NCI-H748 (cell line): ENCODE data around the gene LPIN3.
"Not testable (repeated sequence)": the region's sequence is repeated elsewhere in the genome, so short reads cannot be mapped to it uniquely, and the experiment has no call there.

Experiments used
- DNase-seq: peaks from one replicate; lab custom pipeline; 2025; ENCODE audit not compliant: unreplicated experiment; lab: John Stamatoyannopoulos, UW

The LPIN3 gene

GRCh38 chr20:41340327-41341055, at the start of gene LPIN3:
Gene LPIN3, plus strand, starts transcription at chr20:41340821. Its CDS starts 4,983 bp downstream, at chr20:41345804.
- DNase-seq, result peak; percentile 52

- no peak for DNase-seq
Measured at GRCh38 chr20:41293269-41294037, 47.2 kb upstream of the LPIN3 start.

GRCh38 chr20:41299899-41300298, 40.7 kb upstream of the LPIN3 start:
- no peak for DNase-seq

- no peak for DNase-seq
Measured at GRCh38 chr20:41300383-41300782, 40.2 kb upstream of the LPIN3 start.

- DNase-seq, result no peak
Measured at GRCh38 chr20:41300886-41301285, 39.7 kb upstream of the LPIN3 start.

- no peak for DNase-seq
Measured at GRCh38 chr20:41304002-41304401, 36.6 kb upstream of the LPIN3 start.

GRCh38 chr20:41304424-41305079, 36.1 kb upstream of the LPIN3 start:
- DNase-seq, result no peak

- no peak for DNase-seq
Measured at GRCh38 chr20:41306061-41306727, 34.4 kb upstream of the LPIN3 start.

- DNase-seq, result no peak
Measured at GRCh38 chr20:41307021-41307420, 33.6 kb upstream of the LPIN3 start.

- DNase-seq, result no peak
Measured at GRCh38 chr20:41308290-41308711, 32.3 kb upstream of the LPIN3 start.

- DNase-seq, result no peak
Measured at GRCh38 chr20:41308726-41309413, 31.8 kb upstream of the LPIN3 start.

- no peak for DNase-seq
Measured at GRCh38 chr20:41309817-41310216, 30.8 kb upstream of the LPIN3 start.

- not testable (repeated sequence) for DNase-seq
Measured at GRCh38 chr20:41312009-41312408, 28.6 kb upstream of the LPIN3 start.

- DNase-seq, result no peak
Measured at GRCh38 chr20:41314386-41314785, 26.2 kb upstream of the LPIN3 start.

GRCh38 chr20:41316051-41316450, 24.6 kb upstream of the LPIN3 start:
- DNase-seq, result no peak

- DNase-seq, result peak; percentile 73
Measured at GRCh38 chr20:41316602-41317545, 23.7 kb upstream of the LPIN3 start.

- DNase-seq, result peak; percentile 97
Measured at GRCh38 chr20:41317546-41318270, 22.9 kb upstream of the LPIN3 start, which contains the start of gene ZHX3. Gene ZHX3, minus strand, starts transcription at chr20:41317731. Its CDS starts 112,815 bp downstream, at chr20:41204916.

GRCh38 chr20:41318271-41318649, 22.4 kb upstream of the LPIN3 start:
- peak; percentile 44 for DNase-seq

GRCh38 chr20:41320441-41320840, 20.2 kb upstream of the LPIN3 start:
- DNase-seq, result no peak
